H1 (cell line): Measurements from ENCODE around the gene BASP1. TPM values are rescaled to one million over a fixed set of nuclear protein-coding genes. Genes with fewer than 3 reads are reported as not detected.

Experiments used
- CTCF ChIA-PET: fragments of 300-600 bp; sonication (Branson Sonifier 250); formaldehyde crosslinking; loops from one replicate; lab custom pipeline; 2021; ENCODE audit not compliant: partially characterized antibody; lab: Charles Lee
- POLR2A ChIA-PET: fragments of 300-600 bp; sonication (Branson Sonifier 250); formaldehyde crosslinking; loops from one replicate; lab custom pipeline; 2021; ENCODE audit warnings: inconsistent platforms; ENCODE audit not compliant: partially characterized antibody; lab: Charles Lee
- DNase-seq, 2 experiments: peaks; one replicate each; pipeline versions ENCODE4 v3.0.0 to v3.0.0-alpha.2; 2010 to 2022; ENCODE audit warnings: low spot score in 2 of 2, low read depth in 1 of 2, mixed read lengths in 1 of 2
- FAIRE-seq: peaks from 2 replicates; lab custom pipeline; 2011; peaks lifted over from hg19 to GRCh38; lab: Jason Lieb, UNC
- H2AFZ ChIP-seq: 2 replicates; pipeline ENCODE4 v1.8.1; 2012; ENCODE audit warnings: low read length, inconsistent platforms
- H2AK5ac ChIP-seq: 2 replicates; pipeline ENCODE4 v1.6.1; 2013; ENCODE audit warnings: low read depth, low read length
- H2BK120ac ChIP-seq: replicated peaks from 2 replicates; pipeline ENCODE3; 2013; ENCODE audit warnings: low read depth, low read length, inconsistent platforms
- H2BK12ac ChIP-seq: 2 replicates; pipeline ENCODE4 v1.6.1; 2013; ENCODE audit warnings: low read depth, low read length
- H2BK15ac ChIP-seq: 2 replicates; pipeline ENCODE4 v1.6.1; 2013; ENCODE audit warnings: low read length
- H2BK20ac ChIP-seq: 2 replicates; pipeline ENCODE4 v1.6.1; 2013; ENCODE audit warnings: low read length
- H2BK5ac ChIP-seq: 2 replicates; pipeline ENCODE4 v1.6.1; 2013; ENCODE audit warnings: low read depth, low read length
- H3K14ac ChIP-seq: 2 replicates; pipeline ENCODE4 v1.6.1; 2013; ENCODE audit warnings: inconsistent platforms; ENCODE audit not compliant: insufficient read length
- H3K18ac ChIP-seq: 2 replicates; pipeline ENCODE4 v1.6.1; 2013; ENCODE audit warnings: low read length; ENCODE audit errors: extremely low read depth
- H3K23ac ChIP-seq: 2 replicates; pipeline ENCODE4 v1.6.1; 2013; ENCODE audit warnings: inconsistent platforms; ENCODE audit not compliant: insufficient read length
- H3K23me2 ChIP-seq: 2 replicates; pipeline ENCODE4 v1.6.1; 2013; ENCODE audit warnings: low read depth, low read length
- H3K27ac ChIP-seq: 2 replicates; pipeline ENCODE4 v1.6.1; 2011; ENCODE audit warnings: low read depth, low read length, inconsistent platforms
- H3K27me3 ChIP-seq, 4 experiments: replicated peaks in 1 of 4; 1 replicate in 1 of 4; 2 replicates in 3 of 4; pipeline versions ENCODE4 v1.6.1 to v1.8.1; 2011 to 2013; ENCODE audit warnings: low read length in 3 of 4, mild to moderate bottlenecking in 3 of 4, inconsistent platforms in 2 of 4, mixed read lengths in 2 of 4, moderate library complexity in 1 of 4; ENCODE audit not compliant: control insufficient read depth in 3 of 4, insufficient read depth in 3 of 4; ENCODE audit errors: extremely low read depth in 1 of 4
- H3K36me3 ChIP-seq, 4 experiments: 2 replicates each; pipeline versions ENCODE4 v1.6.1 to v1.8.1; 2011 to 2013; ENCODE audit warnings: mild to moderate bottlenecking in 4 of 4, low read length in 3 of 4, moderate library complexity in 2 of 4, control low read depth in 1 of 4, inconsistent platforms in 1 of 4; ENCODE audit not compliant: insufficient read depth in 4 of 4, control insufficient read depth in 2 of 4
- H3K4ac ChIP-seq: replicated peaks from 2 replicates; pipeline ENCODE3; 2013; ENCODE audit warnings: low read length, low read depth, mixed read lengths, inconsistent platforms; ENCODE audit not compliant: insufficient read length
- H3K4me1 ChIP-seq, 4 experiments: replicated peaks in 1 of 4; 1 replicate in 1 of 4; 2 replicates in 3 of 4; pipeline versions ENCODE4 v1.6.1 to v1.8.1; 2011 to 2013; ENCODE audit warnings: low read length in 3 of 4, inconsistent platforms in 2 of 4, mixed read lengths in 1 of 4; ENCODE audit not compliant: insufficient read depth in 4 of 4, control insufficient read depth in 3 of 4
- H3K4me2 ChIP-seq, 2 experiments: 2 replicates each; pipeline versions ENCODE4 v1.6.1 to v1.8.1; 2011 to 2013; ENCODE audit warnings: low read depth in 2 of 2, low read length in 2 of 2, control low read depth in 1 of 2, inconsistent platforms in 1 of 2, mild to moderate bottlenecking in 1 of 2; ENCODE audit not compliant: insufficient read depth in 1 of 2
- H3K4me3 ChIP-seq, 4 experiments: fragments of 200-600, 300-600 bp in 1 of 4; sonication (generic), shearing (Covaris generic), sonication (Bioruptor Twin) in 1 of 4; 2 replicates each; pipeline versions ENCODE4 v1.5.1 to v1.8.1; 2011 to 2016; ENCODE audit warnings: low read length in 4 of 4, low read depth in 3 of 4, control low read depth in 2 of 4, inconsistent platforms in 2 of 4, mild to moderate bottlenecking in 2 of 4, mixed read lengths in 1 of 4, moderate library complexity in 1 of 4; ENCODE audit not compliant: insufficient read depth in 2 of 4; ENCODE audit errors: extremely low read depth in 1 of 4
- H3K56ac ChIP-seq: replicated peaks from 2 replicates; pipeline ENCODE3; 2013; ENCODE audit warnings: low read depth, mild to moderate bottlenecking, mixed read lengths, low read length, inconsistent platforms; ENCODE audit not compliant: insufficient read length
- H3K79me1 ChIP-seq: 2 replicates; pipeline ENCODE4 v1.6.1; 2013; ENCODE audit warnings: low read depth, low read length, control low read depth
- H3K79me2 ChIP-seq, 2 experiments: 2 replicates each; pipeline versions ENCODE4 v1.6.1 to v1.8.1; 2012 to 2013; ENCODE audit warnings: low read length in 2 of 2, mild to moderate bottlenecking in 2 of 2, inconsistent platforms in 1 of 2; ENCODE audit not compliant: insufficient read depth in 2 of 2, control insufficient read depth in 1 of 2
- H3K9ac ChIP-seq, 4 experiments: replicated peaks in 1 of 4; 1 replicate in 1 of 4; 2 replicates in 3 of 4; pipeline versions ENCODE4 v1.6.1 to v1.8.1; 2011 to 2013; ENCODE audit warnings: low read depth in 3 of 4, low read length in 3 of 4, control low read depth in 2 of 4, mild to moderate bottlenecking in 2 of 4, moderate library complexity in 2 of 4, inconsistent platforms in 1 of 4; ENCODE audit errors: extremely low read depth in 1 of 4
- H3K9me3 ChIP-seq, 2 experiments: 2 replicates each; pipeline versions ENCODE4 v1.6.1 to v1.8.1; 2012 to 2013; ENCODE audit warnings: mild to moderate bottlenecking in 2 of 2, moderate library complexity in 2 of 2, control low read depth in 1 of 2, inconsistent platforms in 1 of 2, low read depth in 1 of 2, low read length in 1 of 2, mixed read lengths in 1 of 2; ENCODE audit not compliant: insufficient read depth in 2 of 2
- H4K20me1 ChIP-seq, 2 experiments: replicated peaks in 1 of 2; 2 replicates each; pipeline versions ENCODE3 to v1.8.1; 2011 to 2013; ENCODE audit warnings: inconsistent platforms in 2 of 2, low read length in 2 of 2, mild to moderate bottlenecking in 1 of 2; ENCODE audit not compliant: insufficient read depth in 2 of 2, control insufficient read depth in 1 of 2
- H4K5ac ChIP-seq: 2 replicates; pipeline ENCODE4 v1.6.1; 2013; ENCODE audit warnings: low read length, low read depth, mixed read lengths, inconsistent platforms; ENCODE audit not compliant: insufficient read length
- H4K8ac ChIP-seq: 2 replicates; pipeline ENCODE4 v1.8.0; 2013; ENCODE audit warnings: mild to moderate bottlenecking, moderate library complexity, low read length, inconsistent platforms; ENCODE audit not compliant: insufficient read depth; ENCODE audit errors: extremely low read depth
- H4K91ac ChIP-seq: replicated peaks from 2 replicates; pipeline ENCODE3; 2013; ENCODE audit warnings: low read length, mixed read lengths, inconsistent platforms; ENCODE audit not compliant: insufficient read length
- BACH1 ChIP-seq: IDR thresholded peaks from 2 replicates; pipeline ENCODE4 v1.6.1; 2012; ENCODE audit warnings: low read length, improper control_type of control experiment
- CHD1 ChIP-seq: IDR thresholded peaks from 2 replicates; pipeline ENCODE4 v1.6.1; 2012; ENCODE audit warnings: low read depth, low read length, improper control_type of control experiment
- CHD2 ChIP-seq: IDR thresholded peaks from 2 replicates; pipeline ENCODE4 v1.6.1; 2012; ENCODE audit warnings: low read length, improper control_type of control experiment
- CTCF ChIP-seq, 3 experiments: IDR thresholded peaks; 1 replicate in 2 of 3; 2 replicates in 1 of 3; pipeline versions ENCODE4 v1.5.1 to v1.6.1; 2011; ENCODE audit warnings: low read length in 3 of 3, mild to moderate bottlenecking in 3 of 3, inconsistent platforms in 2 of 3, low read depth in 1 of 3, moderate library complexity in 1 of 3; ENCODE audit not compliant: insufficient read depth in 1 of 3; ENCODE audit errors: control extremely low read depth in 1 of 3
- GABPA ChIP-seq: IDR thresholded peaks from 2 replicates; pipeline ENCODE4 v1.6.1; 2011; ENCODE audit warnings: mild to moderate bottlenecking, low read length, moderate library complexity, borderline replicate concordance; ENCODE audit not compliant: insufficient read depth
- POLR2A ChIP-seq, 2 experiments: IDR thresholded peaks; 1 replicate in 1 of 2; 2 replicates in 1 of 2; pipeline ENCODE4 v1.6.1; 2011; ENCODE audit warnings: low read depth in 2 of 2, low read length in 2 of 2, mild to moderate bottlenecking in 2 of 2; ENCODE audit errors: control extremely low read depth in 1 of 2
- POLR2AphosphoS5 ChIP-seq: IDR thresholded peaks from 2 replicates; pipeline ENCODE4 v1.6.1; 2011; ENCODE audit warnings: low read depth, low read length
- RFX5 ChIP-seq: IDR thresholded peaks from 2 replicates; pipeline ENCODE4 v1.6.1; 2011; ENCODE audit warnings: low read depth, low read length, improper control_type of control experiment, borderline replicate concordance
- RNF2 ChIP-seq: fragments of 200-900, 300-1000 bp; sonication (generic); IDR thresholded peaks from 2 replicates; pipeline ENCODE4 v1.7.1; 2016; ENCODE audit warnings: borderline replicate concordance, low read depth, mild to moderate bottlenecking, antibody characterized with exemption, low read length; ENCODE audit not compliant: poor library complexity, severe bottlenecking; ENCODE audit errors: missing control alignments
- SIN3A ChIP-seq, 2 experiments: IDR thresholded peaks in 1 of 2; conservative IDR thresholded peaks in 1 of 2; 2 replicates each; pipeline ENCODE4 v1.6.1; 2011 to 2012; ENCODE audit warnings: low read length in 2 of 2, improper control_type of control experiment in 1 of 2, low read depth in 1 of 2, mild to moderate bottlenecking in 1 of 2
- TBP ChIP-seq: IDR thresholded peaks from 2 replicates; pipeline ENCODE4 v1.6.1; 2011; ENCODE audit warnings: low read depth, low read length, improper control_type of control experiment
- WGBS, 2 experiments: shearing (Covaris generic) in 1 of 2; methylation state at CpG; one replicate each; pipeline versions ENCODE4 v1.1.6 to v1.1.7; 2013 to 2015; ENCODE audit warnings: low lambda C conversion rate in 2 of 2, mixed read lengths in 2 of 2, inconsistent platforms in 1 of 2, low coverage in 1 of 2, missing lambda C conversion rate in 1 of 2; ENCODE audit not compliant: insufficient replicate concordance in 2 of 2, insufficient coverage in 1 of 2, insufficient read length in 1 of 2; ENCODE audit errors: extremely low coverage in 1 of 2, missing lambda C conversion rate in 1 of 2; 5-methylcytosine and 5-hydroxymethylcytosine counted together
- polyA plus RNA-seq, 7 experiments: library from polyadenylated mRNA; depleted of rRNA in 3 of 7; stranded (reverse) in 5 of 7; unstranded in 2 of 7; fragments of >200 nt in 5 of 7; fragments of 200-250 nt in 2 of 7; gene quantifications; 1 replicate in 5 of 7; 2 replicates in 1 of 7; 4 replicates in 1 of 7; pipeline versions ENCODE4 v1.2.1 to v1.2.3, GENCODE V29; 2011 to 2013; ENCODE audit warnings: missing spikeins in 2 of 7, mixed read lengths in 2 of 7
- total RNA-seq: library from RNA; stranded (reverse); fragmentation: NEBNext Ultra II Directional; extraction: Animal tissue kit (Norgen Biotek cat#: 25700); gene quantifications from 2 replicates; pipeline ENCODE4 v1.2.1, GENCODE V29; 2021

BASP1 gene
- total and polyA plus RNA-seq, 2 of the 8 experiments (the other 6 are each of a cell fraction or from before 2014, with no cell fraction given), result 95.2 to 104 TPM

DNA sequence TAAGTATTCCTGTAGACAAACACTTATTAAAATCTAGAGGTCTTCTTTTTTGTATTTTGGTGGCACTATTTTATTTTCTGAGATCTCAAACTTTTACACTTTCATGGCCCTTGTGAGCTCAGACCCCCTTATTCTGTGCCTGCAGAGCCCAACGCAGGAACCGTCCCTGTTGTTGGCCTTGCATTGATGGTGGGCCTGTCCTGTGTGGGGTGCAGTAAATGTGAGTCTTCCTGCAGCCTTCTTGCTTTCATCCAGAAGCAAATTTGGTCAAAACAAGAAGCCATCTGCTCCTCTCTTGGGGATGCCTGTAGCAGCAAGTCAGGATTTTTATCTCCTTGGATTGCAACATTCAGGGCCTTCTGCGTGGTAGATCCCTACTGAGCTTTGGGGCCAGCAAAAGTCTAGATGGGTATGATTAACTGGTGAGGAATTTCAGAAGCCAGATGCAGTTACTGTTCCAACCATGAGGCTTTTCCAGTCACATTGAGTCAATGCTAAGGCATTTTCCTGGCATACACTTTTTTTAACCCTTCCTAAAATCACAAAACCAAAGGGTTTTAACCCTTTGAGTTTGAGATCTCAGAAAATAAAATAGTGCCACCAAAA, 31.7 kb downstream of the BASP1 start:
- Histone ChIP-seq H3K4ac (no peak overlapping the region), H3K23me2 (no peaks in the 10 kb centered on the region), H2BK120ac (no peak overlapping the region), H2BK12ac (no peak overlapping the region), H3K4me1 (no peaks in the 10 kb centered on the region; a peak in 1 of 7 replicates), H3K27ac (no peak overlapping the region), H3K9ac (no peak overlapping the region), H3K23ac (no peak overlapping the region), H3K27me3 (no peaks in the 10 kb centered on the region), H2AK5ac (no peak overlapping the region), H2BK5ac (no peak overlapping the region), H4K5ac (no peak overlapping the region), H3K9me3 (no peaks in the 10 kb centered on the region), H2BK20ac (no peak overlapping the region), H3K4me2 (no peak overlapping the region), H3K79me1 (peaks cover 14% of the 10 kb centered on the region), H3K18ac (no peak overlapping the region), H4K8ac (no peak overlapping the region), H2BK15ac (no peak overlapping the region), H3K36me3 (peaks cover 0 to 11% (median 0%) of the 10 kb centered on the region in 4 experiments; a peak in 1 of 8 replicates), H3K79me2 (peaks cover 3 to 92% of the 10 kb centered on the region in 2 experiments; a peak in 2 of 4 replicates), H4K91ac (no peak overlapping the region), H4K20me1 (peaks cover 0 to 11% of the 10 kb centered on the region in 2 experiments), H2AFZ (no peak overlapping the region), H3K4me3 (no peak overlapping the region), H3K14ac (no peak overlapping the region), H3K56ac (no peak overlapping the region)
- FAIRE-seq (no peak), DNase-seq (peak in 1 of 2 experiments; percentile 10)
- ChIA-PET POLR2A (no interaction called here), CTCF (interaction anchor here (0.6 to 1.0 kb wide), 2 partner anchors 9 to 33 kb away, joined by 3 read pairs; no protein-coding TSS in a partner anchor)
- WGBS, 2 experiments, result 92% methylated on average over 3 of the region's 3 CpGs; no CpG with 5 or more reads in 1 of the 2 experiments
- TF ChIP-seq RNF2, result no peak
- TF ChIP-seq GABPA, result no peak
- no peak for TF ChIP-seq TBP
- TF ChIP-seq SIN3A (conservative IDR thresholded peaks at IDR 0.05 in 1 of 2, IDR thresholded peaks at IDR 0.05 in 1 of 2; ENCODE audit: low read depth in 1 of 2, low read length in 2 of 2), result no peak
- TF ChIP-seq POLR2A (IDR thresholded peaks at IDR 0.05; ENCODE audit: control extremely low read depth in 1 of 2, low read depth in 2 of 2, low read length in 2 of 2), result no peak
- no peak for TF ChIP-seq RFX5
- TF ChIP-seq CHD2, result no peak
- no peak for TF ChIP-seq POLR2AphosphoS5
- TF ChIP-seq BACH1, result no peak
- TF ChIP-seq CHD1, result no peak
- TF ChIP-seq CTCF (IDR thresholded peaks at IDR 0.05; ENCODE audit: control extremely low read depth in 1 of 3, insufficient read depth in 1 of 3, low read depth in 1 of 3, low read length in 3 of 3), result no peak
